Neural cell (in vitro differentiated cells): ENCODE results near the gene CASKIN2. TPM values are rescaled to one million over a fixed set of nuclear protein-coding genes. Genes with fewer than 3 reads are reported as not detected.

ENCODE experiments used
- H2AFZ ChIP-seq: fragments of 200-600, 300-800 bp; sonication (generic), shearing (Covaris generic); 2 replicates; pipeline ENCODE4 v1.6.0; 2014; ENCODE audit warnings: low read depth, mild to moderate bottlenecking, antibody characterized with exemption, low read length, moderate library complexity
- H3F3A ChIP-seq: fragments of 200-600 bp; shearing (Covaris generic); 2 replicates; pipeline ENCODE4 v1.6.1; 2016; ENCODE audit warnings: mild to moderate bottlenecking, moderate library complexity, mixed read lengths, antibody characterized with exemption, low read length; ENCODE audit not compliant: insufficient read depth, poor library complexity, severe bottlenecking
- H3K27ac ChIP-seq: fragments of 200-600, 300-800 bp; sonication (generic), shearing (Covaris generic); 2 replicates; pipeline ENCODE4 v1.5.1; 2014; ENCODE audit warnings: mild to moderate bottlenecking, low read length, moderate library complexity
- H3K27me3 ChIP-seq: fragments of 300-800, 200-600 bp; sonication (generic), shearing (Covaris generic); 2 replicates; pipeline ENCODE4 v1.6.0; 2014; ENCODE audit warnings: mild to moderate bottlenecking, low read depth, low read length, moderate library complexity; ENCODE audit not compliant: insufficient read depth
- H3K36me3 ChIP-seq: fragments of 300-800, 200-600 bp; sonication (generic), shearing (Covaris generic); 2 replicates; pipeline ENCODE4 v1.5.1; 2014; ENCODE audit warnings: mild to moderate bottlenecking, antibody characterized with exemption, low read length, moderate library complexity; ENCODE audit not compliant: insufficient read depth
- H3K4me2 ChIP-seq: fragments of 300-800, 200-600 bp; sonication (generic), shearing (Covaris generic); 2 replicates; pipeline ENCODE4 v1.6.0; 2014; ENCODE audit warnings: mild to moderate bottlenecking, low read length
- H3K4me3 ChIP-seq: fragments of 300-800, 200-600 bp; sonication (generic), shearing (Covaris generic); 2 replicates; pipeline ENCODE4 v1.5.1; 2014; ENCODE audit warnings: mild to moderate bottlenecking, low read length, moderate library complexity
- H3K79me2 ChIP-seq: fragments of 200-600 bp; shearing (Covaris generic); replicated peaks from 2 replicates; pipeline ENCODE4 v1.6.0; 2014; ENCODE audit warnings: mild to moderate bottlenecking, low read length, moderate library complexity; ENCODE audit not compliant: insufficient read depth
- H3K9ac ChIP-seq: fragments of 300-800, 200-600 bp; sonication (generic), shearing (Covaris generic); 2 replicates; pipeline ENCODE4 v1.6.1; 2016; ENCODE audit warnings: mild to moderate bottlenecking, low read length, mixed read lengths
- H3K9me2 ChIP-seq: fragments of 200-600 bp; shearing (Covaris generic); 2 replicates; pipeline ENCODE4 v1.6.1; 2016; ENCODE audit warnings: mild to moderate bottlenecking, low read length, mixed read lengths; ENCODE audit not compliant: insufficient read depth
- H3K9me3 ChIP-seq: fragments of 200-600, 300-800 bp; sonication (generic), shearing (Covaris generic); 2 replicates; pipeline ENCODE4 v1.6.1; 2016; ENCODE audit warnings: mild to moderate bottlenecking, mixed run types, low read length, moderate library complexity, mixed read lengths
- H4K20me1 ChIP-seq: fragments of 200-600 bp; shearing (Covaris generic); 2 replicates; pipeline ENCODE4 v1.6.1; 2016; ENCODE audit warnings: mild to moderate bottlenecking, mixed run types; ENCODE audit not compliant: insufficient read depth
- CTCF ChIP-seq: fragments of 450-650 bp; IDR thresholded peaks from 2 replicates; pipeline ENCODE4 v1.5.1; 2014; ENCODE audit warnings: antibody characterized with exemption, mild to moderate bottlenecking, moderate library complexity; ENCODE audit not compliant: poor library complexity, severe bottlenecking
- EP300 ChIP-seq: fragments of 450-650 bp; conservative IDR thresholded peaks from 2 replicates; pipeline ENCODE4 v1.6.1; 2014; ENCODE audit warnings: antibody characterized with exemption, mild to moderate bottlenecking, moderate library complexity; ENCODE audit not compliant: poor library complexity, severe bottlenecking
- EZH2 ChIP-seq: fragments of 200-600, 300-800 bp; shearing (Covaris generic), sonication (generic); IDR thresholded peaks from 2 replicates; pipeline ENCODE4 v1.6.1; 2014; ENCODE audit warnings: antibody characterized with exemption, low read length, borderline replicate concordance, mild to moderate bottlenecking; ENCODE audit not compliant: insufficient read depth, poor library complexity, severe bottlenecking
- MXI1 ChIP-seq: fragments of 450-650 bp; conservative IDR thresholded peaks from 2 replicates; pipeline ENCODE4 v1.6.1; 2014; ENCODE audit warnings: antibody characterized with exemption, mild to moderate bottlenecking; ENCODE audit not compliant: poor library complexity, severe bottlenecking
- POLR2AphosphoS5 ChIP-seq: IDR thresholded peaks from 2 replicates; pipeline ENCODE4 v1.6.1; 2012
- RAD21 ChIP-seq: fragments of 450-650 bp; conservative IDR thresholded peaks from 2 replicates; pipeline ENCODE4 v1.6.1; 2014; ENCODE audit warnings: antibody characterized with exemption, mild to moderate bottlenecking, moderate library complexity
- REST ChIP-seq: IDR thresholded peaks from 2 replicates; pipeline ENCODE4 v1.6.1; 2012; ENCODE audit warnings: borderline replicate concordance
- SMC3 ChIP-seq: fragments of 450-650 bp; conservative IDR thresholded peaks from 2 replicates; pipeline ENCODE4 v1.6.1; 2014; ENCODE audit warnings: antibody characterized with exemption, mild to moderate bottlenecking, moderate library complexity; ENCODE audit not compliant: poor library complexity
- TAF1 ChIP-seq: IDR thresholded peaks from 2 replicates; pipeline ENCODE4 v1.6.1; 2012; ENCODE audit warnings: low read depth
- polyA plus RNA-seq: library from polyadenylated mRNA; depleted of rRNA; stranded (reverse); fragments of >200 nt; gene quantifications from 2 replicates; pipeline ENCODE4 v1.2.3, GENCODE V29; 2014

The CASKIN2 gene
- polyA plus RNA-seq, 1 donor from 2014 or later, result 2.8 TPM

DNA sequence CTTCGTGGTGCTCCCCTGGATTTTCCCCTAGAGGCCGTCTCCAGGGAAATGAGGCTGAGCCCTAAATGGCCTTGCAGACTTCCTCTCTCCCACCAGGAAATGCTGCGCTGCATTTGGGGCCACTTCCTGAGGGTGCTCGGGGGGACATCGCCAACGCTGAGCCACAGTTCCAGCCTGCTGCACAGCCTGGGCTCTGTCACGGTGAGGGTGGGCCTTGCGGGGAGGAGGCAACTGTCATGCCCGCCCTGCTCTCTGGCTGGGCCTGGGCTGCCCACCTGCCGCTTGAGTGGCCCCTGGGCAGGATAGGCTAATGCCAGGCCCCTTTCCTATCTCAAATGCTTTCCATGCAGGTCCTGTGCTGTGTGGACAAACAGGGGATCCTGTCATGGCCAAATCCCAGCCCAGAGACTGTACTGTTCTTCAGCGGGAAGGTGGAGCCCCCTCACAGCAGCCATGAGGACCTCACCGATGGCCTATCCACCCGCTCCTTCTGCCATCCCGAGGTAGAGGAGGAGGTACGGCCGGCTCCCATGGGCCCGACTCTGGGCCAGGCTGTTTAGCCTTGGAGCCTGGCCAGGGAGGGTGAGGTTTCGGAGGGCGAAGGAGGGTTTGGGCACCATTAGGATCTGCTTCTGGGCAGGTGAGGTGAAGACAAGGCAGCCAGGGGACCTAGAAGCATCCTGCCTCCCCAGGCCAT lies 24.2 kb downstream of the CASKIN2 start:
- Histone ChIP-seq H3K9me3 (no peaks in the 10 kb centered on the region), H3K27me3 (no peaks in the 10 kb centered on the region), H4K20me1 (no peaks in the 10 kb centered on the region), H3K9me2 (no peaks in the 10 kb centered on the region), H3K9ac (no peak overlapping the region), H3K27ac (no peak overlapping the region), H3K4me3 (no peak overlapping the region), H3K79me2 (no peaks in the 10 kb centered on the region), H3K4me2 (no peak overlapping the region), H3F3A (no peaks in the 10 kb centered on the region), H2AFZ (no peak overlapping the region), H3K36me3 (no peaks in the 10 kb centered on the region)
- TF ChIP-seq TAF1 (no peak), SMC3 (no peak), POLR2AphosphoS5 (no peak), EP300 (no peak), CTCF (no peak), RAD21 (no peak), REST (no peak), MXI1 (no peak), EZH2 (no peak)

DNA sequence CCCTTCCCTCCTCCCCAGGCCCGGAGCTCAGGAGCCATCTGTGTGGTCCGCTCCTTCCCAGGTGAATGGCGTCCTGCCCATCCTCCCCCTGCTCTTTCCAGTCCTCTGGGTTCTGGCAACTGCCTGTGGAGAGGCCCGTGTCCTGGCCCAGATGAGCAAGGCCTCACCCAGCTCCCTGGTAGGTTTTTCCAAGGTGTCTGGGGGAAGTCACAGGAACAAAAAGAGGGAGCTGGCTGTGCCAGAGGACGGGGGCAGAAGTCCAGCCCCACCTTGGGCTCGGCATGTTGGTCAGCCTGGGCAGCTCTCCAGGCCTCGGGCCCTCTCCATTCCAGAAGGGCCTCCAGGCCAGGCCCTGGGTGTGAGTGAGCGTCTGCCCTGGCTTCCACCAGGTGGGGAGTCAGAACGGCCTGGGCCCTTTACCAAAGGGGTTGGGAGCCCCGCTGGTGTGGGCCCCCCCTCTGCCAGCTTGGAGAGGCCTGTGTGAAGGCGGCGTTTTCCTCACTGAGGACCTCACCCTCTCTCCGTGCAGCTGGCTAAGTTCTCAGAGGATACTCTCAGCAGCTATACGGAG lies 25.1 kb downstream of the CASKIN2 start:
- no peak for TF ChIP-seq TAF1
- TF ChIP-seq REST, result no peak
- no peak for TF ChIP-seq EZH2
- TF ChIP-seq EP300, result no peak
- TF ChIP-seq MXI1, result no peak
- no peak for TF ChIP-seq CTCF
- no peak for TF ChIP-seq RAD21
- no peak for TF ChIP-seq POLR2AphosphoS5
- Histone ChIP-seq H3K27me3 (no peaks in the 10 kb centered on the region), H3K36me3 (no peaks in the 10 kb centered on the region), H2AFZ (no peak overlapping the region), H3K9ac (no peak overlapping the region), H3K79me2 (no peaks in the 10 kb centered on the region), H3F3A (no peaks in the 10 kb centered on the region), H3K27ac (no peak overlapping the region), H3K9me2 (no peaks in the 10 kb centered on the region), H3K4me3 (no peak overlapping the region), H4K20me1 (no peaks in the 10 kb centered on the region), H3K4me2 (no peak overlapping the region), H3K9me3 (no peaks in the 10 kb centered on the region)
